HepG2 (cell line): ENCODE measurements around the gene SLC22A4. TPM values are rescaled to one million over a fixed set of nuclear protein-coding genes. Genes with fewer than 3 reads are reported as not detected.

ENCODE experiments used
- ATAC-seq: fragments of 200-7000 bp; cut with Tn5 transposase; 3 replicates; pipeline ENCODE4 v1.9.1; 2020; ENCODE audit warnings: mild to moderate bottlenecking, moderate library complexity
- BruUV-seq: library from RNA; stranded (reverse); fragments of 400-500 nt; replicated peaks from 2 replicates; lab custom pipeline; 2021; lab: Mats Ljungman, UMichigan
- CTCF ChIA-PET: fragments of 300-600 bp; formaldehyde crosslinking; extraction: SDS; loops from one replicate; lab custom pipeline; 2021; ENCODE audit warnings: low total read pairs, inconsistent platforms, low intra/inter-chr PET ratio; lab: Yijun Ruan, JAX
- POLR2A ChIA-PET: fragments of 350-600 bp; sonication (Branson Sonifier 250); formaldehyde crosslinking; loops from one replicate; lab custom pipeline; 2020; ENCODE audit warnings: antibody characterized with exemption, inconsistent platforms; lab: Yijun Ruan, JAX
- DNase-seq: peaks from one replicate; pipeline ENCODE4 v3.0.0-alpha.2; 2015; ENCODE audit warnings: low spot score
- FAIRE-seq: peaks from 3 replicates; lab custom pipeline; 2011; peaks lifted over from hg19 to GRCh38; lab: Jason Lieb, UNC
- H2AFZ ChIP-seq: one replicate; pipeline ENCODE4 v1.6.1; 2011; ENCODE audit warnings: low read length, inconsistent platforms
- H3K27ac ChIP-seq: fragments of 300-600 bp; 3 replicates; pipeline ENCODE4 v1.8.0; 2011; ENCODE audit warnings: mixed run types, mild to moderate bottlenecking, mixed read lengths, low read length, inconsistent platforms; ENCODE audit not compliant: insufficient read depth; ENCODE audit errors: extremely low read length
- H3K27me3 ChIP-seq, 2 experiments: fragments of 200-600 bp in 1 of 2; 2 replicates in 1 of 2; 3 replicates in 1 of 2; pipeline versions ENCODE4 v1.6.0 to v1.8.0; 2011; ENCODE audit warnings: low read length in 2 of 2, mild to moderate bottlenecking in 2 of 2, moderate library complexity in 2 of 2, inconsistent platforms in 1 of 2; ENCODE audit not compliant: insufficient read depth in 2 of 2, control insufficient read depth in 1 of 2
- H3K36me3 ChIP-seq, 2 experiments: fragments of 200-600 bp in 1 of 2; replicated peaks in 1 of 2; 2 replicates in 1 of 2; 3 replicates in 1 of 2; pipeline versions ENCODE4 v1.5.1 to v1.8.0; 2011; ENCODE audit warnings: low read length in 2 of 2, inconsistent platforms in 1 of 2; ENCODE audit not compliant: insufficient read depth in 2 of 2, control insufficient read depth in 1 of 2
- H3K4me1 ChIP-seq: 2 replicates; pipeline ENCODE4 v1.5.1; 2012; ENCODE audit warnings: low read length, inconsistent platforms; ENCODE audit not compliant: insufficient read depth
- H3K4me2 ChIP-seq: 2 replicates; pipeline ENCODE4 v1.6.0; 2011; ENCODE audit warnings: low read depth, low read length, inconsistent platforms
- H3K4me3 ChIP-seq, 3 experiments: fragments of 200-600 bp in 1 of 3; sonication (generic), shearing (Covaris generic) in 1 of 3; replicated peaks in 1 of 3; 2 replicates each; pipeline ENCODE4 v1.5.1; 2011 to 2016; ENCODE audit warnings: low read length in 3 of 3, inconsistent platforms in 2 of 3, low read depth in 2 of 3, mild to moderate bottlenecking in 2 of 3, control low read depth in 1 of 3, mixed read lengths in 1 of 3; ENCODE audit not compliant: insufficient read depth in 1 of 3
- H3K79me2 ChIP-seq: one replicate; pipeline ENCODE4 v1.6.1; 2011; ENCODE audit warnings: low read length, inconsistent platforms; ENCODE audit not compliant: insufficient read depth
- H3K9ac ChIP-seq: 2 replicates; pipeline ENCODE4 v1.6.0; 2011; ENCODE audit warnings: mild to moderate bottlenecking, low read depth, low read length, inconsistent platforms; ENCODE audit not compliant: insufficient read depth
- H3K9me3 ChIP-seq: 2 replicates; pipeline ENCODE4 v1.5.1; 2012; ENCODE audit warnings: mild to moderate bottlenecking, low read length
- H4K20me1 ChIP-seq: 2 replicates; pipeline ENCODE4 v1.6.0; 2011; ENCODE audit warnings: inconsistent platforms, mild to moderate bottlenecking, low read length, moderate library complexity; ENCODE audit not compliant: insufficient read depth
- ARNT2 ChIP-seq: sonication (generic); formaldehyde crosslinking; IDR thresholded peaks from 2 replicates; pipeline ENCODE4 v1.8.0; 2022; ENCODE audit warnings: mild to moderate bottlenecking, low read depth, missing genetic modification reagents, moderate library complexity
- CBFB ChIP-seq: sonication (generic); formaldehyde crosslinking; IDR thresholded peaks from 2 replicates; pipeline ENCODE4 v1.4.0; 2020; ENCODE audit warnings: missing genetic modification reagents
- HDAC6 ChIP-seq: fragments of 200-600 bp; sonication (generic); IDR thresholded peaks from 2 replicates; pipeline ENCODE4 v1.7.0; 2017; ENCODE audit warnings: mild to moderate bottlenecking, antibody characterized with exemption, low read length, low read depth
- MEIS1 ChIP-seq: sonication (generic); formaldehyde crosslinking; IDR thresholded peaks from 2 replicates; pipeline ENCODE4 v1.9.0; 2021; ENCODE audit warnings: mild to moderate bottlenecking, missing genetic modification reagents, moderate library complexity, borderline replicate concordance
- MLLT10 ChIP-seq: sonication (generic); formaldehyde crosslinking; IDR thresholded peaks from 2 replicates; pipeline ENCODE4 v1.4.0; 2020; ENCODE audit warnings: missing genetic modification reagents
- MYPOP ChIP-seq: sonication (generic); formaldehyde crosslinking; IDR thresholded peaks from 2 replicates; pipeline ENCODE4 v1.8.1; 2023; ENCODE audit warnings: mild to moderate bottlenecking, moderate library complexity, missing genetic modification reagents
- PBX3 ChIP-seq: sonication (generic); formaldehyde crosslinking; IDR thresholded peaks from 2 replicates; pipeline ENCODE4 v1.8.1; 2023; ENCODE audit warnings: missing genetic modification reagents, inconsistent platforms, borderline replicate concordance
- PLSCR1 ChIP-seq: sonication (generic); formaldehyde crosslinking; IDR thresholded peaks from 2 replicates; pipeline ENCODE4 v1.5.0; 2020; ENCODE audit warnings: missing genetic modification reagents, mild to moderate bottlenecking, borderline replicate concordance
- SRF ChIP-seq: IDR thresholded peaks from 2 replicates; pipeline ENCODE4 v1.6.1; 2011; ENCODE audit warnings: mild to moderate bottlenecking, low read depth, low read length, moderate library complexity
- SRY ChIP-seq: sonication (generic); formaldehyde crosslinking; IDR thresholded peaks from 2 replicates; pipeline ENCODE4 v1.8.0; 2022; ENCODE audit warnings: mild to moderate bottlenecking, missing genetic modification reagents
- THAP8 ChIP-seq: sonication (generic); formaldehyde crosslinking; IDR thresholded peaks from 2 replicates; pipeline ENCODE4 v1.5.1; 2020; ENCODE audit warnings: missing genetic modification reagents, mild to moderate bottlenecking, borderline replicate concordance
- ZBTB20 ChIP-seq: sonication (generic); formaldehyde crosslinking; IDR thresholded peaks from 2 replicates; pipeline ENCODE4 v1.8.1; 2023; ENCODE audit warnings: missing genetic modification reagents, low read depth, mild to moderate bottlenecking, borderline replicate concordance
- ZNF234 ChIP-seq: sonication (generic); formaldehyde crosslinking; conservative IDR thresholded peaks from 2 replicates; pipeline ENCODE4 v1.5.1; 2020; ENCODE audit warnings: mild to moderate bottlenecking, missing genetic modification reagents
- ZNF33A ChIP-seq: sonication (generic); formaldehyde crosslinking; IDR thresholded peaks from 2 replicates; pipeline ENCODE4 v1.5.1; 2020; ENCODE audit warnings: missing genetic modification reagents, mild to moderate bottlenecking, moderate library complexity, borderline replicate concordance
- ZNF382 ChIP-seq: sonication (generic); formaldehyde crosslinking; IDR thresholded peaks from 2 replicates; pipeline ENCODE4 v1.5.0; 2020; ENCODE audit warnings: missing genetic modification reagents, mild to moderate bottlenecking, borderline replicate concordance
- ZNF383 ChIP-seq: sonication (generic); formaldehyde crosslinking; IDR thresholded peaks from 2 replicates; pipeline ENCODE4 v1.4.0; 2020; ENCODE audit warnings: missing genetic modification reagents, mild to moderate bottlenecking, borderline replicate concordance
- ZSCAN22 ChIP-seq: sonication (generic); formaldehyde crosslinking; IDR thresholded peaks from 2 replicates; pipeline ENCODE4 v1.4.0; 2020; ENCODE audit warnings: mild to moderate bottlenecking, missing genetic modification reagents
- WGBS: methylation state at CpG from one replicate; pipeline ENCODE4 v1.1.6; 2017; ENCODE audit warnings: low lambda C conversion rate; 5-methylcytosine and 5-hydroxymethylcytosine counted together
- in situ Hi-C: cut with HindIII; loops from 2 replicates; pipeline ENCODE4 v1.10.0; 2017; ENCODE audit warnings: low pct_unique_long_range_greater_than_20kb; ENCODE audit not compliant: extremely low pct_ligation_motif_present
- intact Hi-C: fragments of 100-400 bp; cut with micrococcal nuclease; formaldehyde crosslinking; loops from one replicate; pipeline ENCODE4 v1.10.0; 2022; ENCODE audit not compliant: unreplicated experiment
- polyA plus RNA-seq, 8 experiments: library from polyadenylated mRNA; depleted of rRNA in 3 of 8; stranded (reverse) in 7 of 8; unstranded in 1 of 8; fragments of >200 nt; fragmentation: Illumina TruSeq in 4 of 8; extraction: Trizol in 4 of 8; gene quantifications; 2 replicates each; pipeline versions ENCODE4 v1.2.1 to v1.2.3, GENCODE V29; 2011 to 2016; ENCODE audit warnings: low read depth in 4 of 8, missing spikeins in 1 of 8, mixed read lengths in 1 of 8; ENCODE audit not compliant: insufficient read depth in 1 of 8
- total RNA-seq, 5 experiments: library from RNA; depleted of rRNA; stranded (reverse); fragments of >200 nt; fragmentation: Illumina TruSeq; extraction: Trizol; gene quantifications; 2 replicates each; pipeline ENCODE4 v1.2.3, GENCODE V29; 2016; ENCODE audit warnings: low read depth in 1 of 5

Gene SLC22A4
- total and polyA plus RNA-seq, 2 of the 13 experiments (the other 11 are each of a cell fraction or from before 2014, with no cell fraction given), result 0.33 to 0.62 TPM

- CTCF ChIA-PET, result no interaction called here
Observed at GRCh38 chr5:132251220-132251725, 42.9 kb upstream of the SLC22A4 start.

More at GRCh38 chr5:132251220-132251725, 42.9 kb upstream of the SLC22A4 start:
- no TSS peak for BruUV-seq
- Histone ChIP-seq H4K20me1 (no peaks in the 10 kb centered on the region; the same call in 1 of the 2 replicates), H2AFZ (no peak overlapping the region), H3K4me2 (no peak overlapping the region), H3K9ac (no peak overlapping the region), H3K4me3 (no peak overlapping the region), H3K4me1 (no peaks in the 10 kb centered on the region), H3K36me3 (no peaks in the 10 kb centered on the region), H3K27me3 (peaks cover 2 to 6% of the 10 kb centered on the region in 2 experiments; a peak in 3 of 5 replicates), H3K79me2 (no peaks in the 10 kb centered on the region), H3K9me3 (no peaks in the 10 kb centered on the region), H3K27ac (no peak overlapping the region)
- no peak for FAIRE-seq
- in situ Hi-C loops, result no loop called here
- ATAC-seq, result peak; percentile 17; the same call in 1 of the 3 replicates
- WGBS, result 44% methylated on average over 2 of the region's 10 CpGs
- no peak for TF ChIP-seq CBFB (CRISPR knock-in tag)
- no peak for TF ChIP-seq THAP8 (CRISPR knock-in tag)
- TF ChIP-seq ZNF234 (CRISPR knock-in tag), result no peak
- no peak for TF ChIP-seq SRF
- TF ChIP-seq MLLT10 (CRISPR knock-in tag), result no peak
- TF ChIP-seq ZBTB20 (CRISPR knock-in tag), result no peak
- no peak for TF ChIP-seq ARNT2 (CRISPR knock-in tag)
- TF ChIP-seq HDAC6, result no peak
- TF ChIP-seq ZNF33A, result no peak
- TF ChIP-seq PLSCR1 (CRISPR knock-in tag), result no peak
- TF ChIP-seq ZNF383, result no peak
- no peak for TF ChIP-seq MYPOP (CRISPR knock-in tag)
- no peak for TF ChIP-seq MEIS1 (CRISPR knock-in tag)
- TF ChIP-seq ZSCAN22 (CRISPR knock-in tag), result no peak
- TF ChIP-seq ZNF382 (CRISPR knock-in tag), result no peak
- no peak for TF ChIP-seq SRY
- TF ChIP-seq PBX3 (CRISPR knock-in tag), result no peak
- intact Hi-C loops, result no loop called here
- POLR2A ChIA-PET, result interaction anchor here (0.9 kb wide), 1 partner anchor 13 kb away, joined by 3 read pairs; no protein-coding TSS in a partner anchor
- no peak for DNase-seq
